HepG2 (cell line): ENCODE measurements around the gene GPC6. TPM values are rescaled to one million over a fixed set of nuclear protein-coding genes. Genes with fewer than 3 reads are reported as not detected.

Source experiments
- ATAC-seq: fragments of 200-7000 bp; cut with Tn5 transposase; 3 replicates; pipeline ENCODE4 v1.9.1; 2020; ENCODE audit warnings: mild to moderate bottlenecking, moderate library complexity
- BruUV-seq: library from RNA; stranded (reverse); fragments of 400-500 nt; replicated peaks from 2 replicates; lab custom pipeline; 2021; lab: Mats Ljungman, UMichigan
- CTCF ChIA-PET: fragments of 300-600 bp; formaldehyde crosslinking; extraction: SDS; loops from one replicate; lab custom pipeline; 2021; ENCODE audit warnings: low total read pairs, inconsistent platforms, low intra/inter-chr PET ratio; lab: Yijun Ruan, JAX
- POLR2A ChIA-PET: fragments of 350-600 bp; sonication (Branson Sonifier 250); formaldehyde crosslinking; loops from one replicate; lab custom pipeline; 2020; ENCODE audit warnings: antibody characterized with exemption, inconsistent platforms; lab: Yijun Ruan, JAX
- DNase-seq: peaks from one replicate; pipeline ENCODE4 v3.0.0-alpha.2; 2015; ENCODE audit warnings: low spot score
- FAIRE-seq: peaks from 3 replicates; lab custom pipeline; 2011; peaks lifted over from hg19 to GRCh38; lab: Jason Lieb, UNC
- H2AFZ ChIP-seq: one replicate; pipeline ENCODE4 v1.6.1; 2011; ENCODE audit warnings: low read length, inconsistent platforms
- H3K27ac ChIP-seq: fragments of 300-600 bp; 3 replicates; pipeline ENCODE4 v1.8.0; 2011; ENCODE audit warnings: mixed run types, mild to moderate bottlenecking, mixed read lengths, low read length, inconsistent platforms; ENCODE audit not compliant: insufficient read depth; ENCODE audit errors: extremely low read length
- H3K27me3 ChIP-seq, 2 experiments: fragments of 200-600 bp in 1 of 2; 2 replicates in 1 of 2; 3 replicates in 1 of 2; pipeline versions ENCODE4 v1.6.0 to v1.8.0; 2011; ENCODE audit warnings: low read length in 2 of 2, mild to moderate bottlenecking in 2 of 2, moderate library complexity in 2 of 2, inconsistent platforms in 1 of 2; ENCODE audit not compliant: insufficient read depth in 2 of 2, control insufficient read depth in 1 of 2
- H3K36me3 ChIP-seq, 2 experiments: fragments of 200-600 bp in 1 of 2; replicated peaks in 1 of 2; 2 replicates in 1 of 2; 3 replicates in 1 of 2; pipeline versions ENCODE4 v1.5.1 to v1.8.0; 2011; ENCODE audit warnings: low read length in 2 of 2, inconsistent platforms in 1 of 2; ENCODE audit not compliant: insufficient read depth in 2 of 2, control insufficient read depth in 1 of 2
- H3K4me1 ChIP-seq: 2 replicates; pipeline ENCODE4 v1.5.1; 2012; ENCODE audit warnings: low read length, inconsistent platforms; ENCODE audit not compliant: insufficient read depth
- H3K4me2 ChIP-seq: 2 replicates; pipeline ENCODE4 v1.6.0; 2011; ENCODE audit warnings: low read depth, low read length, inconsistent platforms
- H3K4me3 ChIP-seq, 3 experiments: fragments of 200-600 bp in 1 of 3; sonication (generic), shearing (Covaris generic) in 1 of 3; replicated peaks in 1 of 3; 2 replicates each; pipeline ENCODE4 v1.5.1; 2011 to 2016; ENCODE audit warnings: low read length in 3 of 3, inconsistent platforms in 2 of 3, low read depth in 2 of 3, mild to moderate bottlenecking in 2 of 3, control low read depth in 1 of 3, mixed read lengths in 1 of 3; ENCODE audit not compliant: insufficient read depth in 1 of 3
- H3K79me2 ChIP-seq: one replicate; pipeline ENCODE4 v1.6.1; 2011; ENCODE audit warnings: low read length, inconsistent platforms; ENCODE audit not compliant: insufficient read depth
- H3K9ac ChIP-seq: 2 replicates; pipeline ENCODE4 v1.6.0; 2011; ENCODE audit warnings: mild to moderate bottlenecking, low read depth, low read length, inconsistent platforms; ENCODE audit not compliant: insufficient read depth
- H3K9me3 ChIP-seq: 2 replicates; pipeline ENCODE4 v1.5.1; 2012; ENCODE audit warnings: mild to moderate bottlenecking, low read length
- H4K20me1 ChIP-seq: 2 replicates; pipeline ENCODE4 v1.6.0; 2011; ENCODE audit warnings: inconsistent platforms, mild to moderate bottlenecking, low read length, moderate library complexity; ENCODE audit not compliant: insufficient read depth
- AHDC1 ChIP-seq: sonication (generic); formaldehyde crosslinking; IDR thresholded peaks from 2 replicates; pipeline ENCODE4 v1.5.1; 2020; ENCODE audit warnings: mild to moderate bottlenecking, missing genetic modification reagents, borderline replicate concordance
- CCAR2 ChIP-seq: fragments of 200-400 bp; formaldehyde crosslinking; optimal IDR thresholded peaks from 2 replicates; pipeline ENCODE3; 2018; ENCODE audit warnings: low read depth, mild to moderate bottlenecking, low read length, moderate library complexity
- HNF4A ChIP-seq: sonication (generic); formaldehyde crosslinking; IDR thresholded peaks from 2 replicates; pipeline ENCODE4 v1.4.0; 2020; ENCODE audit warnings: missing genetic modification reagents
- ISX ChIP-seq: sonication (generic); formaldehyde crosslinking; conservative IDR thresholded peaks from 2 replicates; pipeline ENCODE4 v1.5.0; 2020; ENCODE audit warnings: missing genetic modification reagents
- MNT ChIP-seq: fragments of 450-650 bp; IDR thresholded peaks from 2 replicates; pipeline ENCODE4 v1.6.1; 2016
- PRPF4 ChIP-seq: fragments of 200-400 bp; formaldehyde crosslinking; IDR thresholded peaks from 2 replicates; pipeline ENCODE4 v1.6.1; 2016; ENCODE audit warnings: low read length, low read depth; ENCODE audit not compliant: poor library complexity, severe bottlenecking
- SOX5 ChIP-seq: IDR thresholded peaks from 2 replicates; pipeline ENCODE4 v1.6.1; 2016; ENCODE audit warnings: borderline replicate concordance
- STAT5B ChIP-seq: sonication (generic); formaldehyde crosslinking; IDR thresholded peaks from 2 replicates; pipeline ENCODE4 v1.4.0; 2020; ENCODE audit warnings: missing genetic modification reagents
- ZNF44 ChIP-seq: sonication (generic); formaldehyde crosslinking; IDR thresholded peaks from 2 replicates; pipeline ENCODE4 v1.5.1; 2020; ENCODE audit warnings: mild to moderate bottlenecking, missing genetic modification reagents
- ZNF646 ChIP-seq: sonication (generic); formaldehyde crosslinking; IDR thresholded peaks from 2 replicates; pipeline ENCODE4 v1.9.0; 2021; ENCODE audit warnings: mild to moderate bottlenecking, missing genetic modification reagents
- ZNF777 ChIP-seq: sonication (generic); formaldehyde crosslinking; IDR thresholded peaks from 2 replicates; pipeline ENCODE4 v1.4.0; 2020; ENCODE audit warnings: missing genetic modification reagents
- WGBS: methylation state at CpG from one replicate; pipeline ENCODE4 v1.1.6; 2017; ENCODE audit warnings: low lambda C conversion rate; 5-methylcytosine and 5-hydroxymethylcytosine counted together
- in situ Hi-C: cut with HindIII; loops from 2 replicates; pipeline ENCODE4 v1.10.0; 2017; ENCODE audit warnings: low pct_unique_long_range_greater_than_20kb; ENCODE audit not compliant: extremely low pct_ligation_motif_present
- intact Hi-C: fragments of 100-400 bp; cut with micrococcal nuclease; formaldehyde crosslinking; loops from one replicate; pipeline ENCODE4 v1.10.0; 2022; ENCODE audit not compliant: unreplicated experiment
- polyA plus RNA-seq, 8 experiments: library from polyadenylated mRNA; depleted of rRNA in 3 of 8; stranded (reverse) in 7 of 8; unstranded in 1 of 8; fragments of >200 nt; fragmentation: Illumina TruSeq in 4 of 8; extraction: Trizol in 4 of 8; gene quantifications; 2 replicates each; pipeline versions ENCODE4 v1.2.1 to v1.2.3, GENCODE V29; 2011 to 2016; ENCODE audit warnings: low read depth in 4 of 8, missing spikeins in 1 of 8, mixed read lengths in 1 of 8; ENCODE audit not compliant: insufficient read depth in 1 of 8
- total RNA-seq, 5 experiments: library from RNA; depleted of rRNA; stranded (reverse); fragments of >200 nt; fragmentation: Illumina TruSeq; extraction: Trizol; gene quantifications; 2 replicates each; pipeline ENCODE4 v1.2.3, GENCODE V29; 2016; ENCODE audit warnings: low read depth in 1 of 5

Gene GPC6
- total and polyA plus RNA-seq, 2 of the 13 experiments (the other 11 are each of a cell fraction or from before 2014, with no cell fraction given), result 24.5 to 33.9 TPM

DNA sequence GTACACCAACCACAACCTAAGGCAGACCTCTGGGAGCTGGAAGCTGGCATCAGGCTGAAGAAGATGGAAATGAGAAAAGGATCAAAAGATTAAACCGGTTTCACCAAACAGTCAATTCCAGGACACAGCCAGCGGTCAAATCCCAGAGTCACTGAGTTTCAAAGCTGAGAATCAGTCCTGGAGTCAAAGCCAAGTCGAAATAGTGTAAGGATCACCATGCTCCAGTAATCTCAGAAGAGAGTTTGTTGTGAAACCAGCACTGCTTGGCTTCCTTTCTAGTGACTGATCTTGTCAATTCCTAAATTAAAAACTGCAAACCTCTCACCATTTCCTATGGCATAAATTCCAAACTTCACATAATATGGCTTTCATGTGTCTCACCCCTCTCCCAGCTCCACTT, 198.8 kb downstream of the GPC6 start:
- H3K9me3 ChIP-seq, result no peaks in the 10 kb centered on the region
- H3K4me1 ChIP-seq, result no peaks in the 10 kb centered on the region
- no peak overlapping the region for H2AFZ ChIP-seq
- no peak overlapping the region for H3K9ac ChIP-seq
- H3K27me3 ChIP-seq, result no peaks in the 10 kb centered on the region
- DNase-seq, result no peak
- no peak overlapping the region for H3K27ac ChIP-seq
- no TSS peak for BruUV-seq
- intact Hi-C loops, result no loop called here
- in situ Hi-C loops, result no loop called here
- POLR2A ChIA-PET, result no interaction called here
- H4K20me1 ChIP-seq, result no peaks in the 10 kb centered on the region
- peaks cover 3% of the 10 kb centered on the region for H3K79me2 ChIP-seq
- CTCF ChIA-PET, result no interaction called here
- no peak overlapping the region for H3K4me2 ChIP-seq
- FAIRE-seq, result no peak
- no peak overlapping the region for H3K4me3 ChIP-seq
- no peak for ATAC-seq
- H3K36me3 ChIP-seq, result no peaks in the 10 kb centered on the region
- WGBS, result 97% methylated on average over 3 of the region's 3 CpGs
- no peak for TF ChIP-seq ZNF646 (CRISPR knock-in tag)
- no peak for TF ChIP-seq HNF4A (CRISPR knock-in tag)
- no peak for TF ChIP-seq PRPF4
- TF ChIP-seq STAT5B, result no peak
- TF ChIP-seq ISX (CRISPR knock-in tag), result no peak
- TF ChIP-seq SOX5 (CRISPR knock-in tag), result no peak
- no peak for TF ChIP-seq MNT
- TF ChIP-seq CCAR2, result no peak
- TF ChIP-seq ZNF777 (CRISPR knock-in tag), result no peak
- no peak for TF ChIP-seq AHDC1
- TF ChIP-seq ZNF44, result no peak
